ENCODE data around the gene MAN2B2. TPM values are rescaled to one million over a fixed set of nuclear protein-coding genes. Genes with fewer than 3 reads are reported as not detected.

MAN2B2 gene
- total and polyA plus RNA-seq, 2 of the 8 experiments (the other 6 are each of a cell fraction or from before 2014, with no cell fraction given), result 3.3 to 4.0 TPM

DNA sequence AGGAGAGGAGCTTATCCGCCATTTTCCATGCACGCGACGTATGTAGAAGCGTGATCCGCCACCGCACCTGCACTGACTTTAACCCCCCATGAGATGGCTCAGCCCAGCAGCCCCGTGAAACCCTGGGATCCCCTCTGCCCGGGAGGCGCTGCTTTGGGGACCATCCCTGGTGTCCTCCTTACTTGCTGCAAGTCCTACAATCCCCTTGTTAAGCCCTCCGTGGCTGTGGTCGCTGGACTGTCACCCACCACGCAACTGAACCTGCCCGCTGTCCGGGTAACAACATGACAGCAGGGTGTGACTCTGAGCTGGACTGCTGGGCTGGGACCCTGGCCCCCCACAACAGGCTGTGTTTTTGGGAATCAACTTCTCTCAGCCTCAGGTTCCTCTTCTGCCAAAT, 44.7 kb upstream of the MAN2B2 start:
- H2BK15ac ChIP-seq (ENCODE audit: low read length), result peak overlapping the region; percentile 18; the same call in 1 of the 2 replicates
- 88% methylated on average over 7 of the region's 15 CpGs; no CpG with 5 or more reads in 1 of the 2 experiments for WGBS, 2 experiments (ENCODE audit: extremely low coverage in 1 of 2, insufficient coverage in 1 of 2, insufficient read length in 1 of 2, insufficient replicate concordance in 2 of 2, low coverage in 1 of 2, low lambda C conversion rate in 2 of 2, missing lambda C conversion rate in 1 of 2)
- H3K23me2 ChIP-seq (ENCODE audit: low read depth, low read length), result peaks cover 8% of the 10 kb centered on the region
- no peak for DNase-seq (ENCODE audit: low read depth in 1 of 2, low spot score in 2 of 2)
- no peaks in the 10 kb centered on the region; a peak in 1 of 4 replicates for H3K79me2 ChIP-seq (ENCODE audit: control insufficient read depth in 1 of 2, insufficient read depth in 2 of 2, low read length in 2 of 2)
- no peak overlapping the region for H4K8ac ChIP-seq (ENCODE audit: extremely low read depth, insufficient read depth, low read length)
- H3K79me1 ChIP-seq (ENCODE audit: low read depth, low read length), result peaks cover 4% of the 10 kb centered on the region; the same call in 1 of the 2 replicates
- H3K56ac ChIP-seq (replicated peaks; ENCODE audit: insufficient read length, low read depth, low read length), result no peak overlapping the region
- H3K23ac ChIP-seq (ENCODE audit: insufficient read length), result no peak overlapping the region
- H3K36me3 ChIP-seq (ENCODE audit: control insufficient read depth in 2 of 4, insufficient read depth in 4 of 4, low read length in 3 of 4), result no peaks in the 10 kb centered on the region; a peak in 1 of 8 replicates
- TF ChIP-seq RXRA (IDR thresholded peaks at IDR 0.05; ENCODE audit: insufficient read depth, low read depth, low read length) (no peak), SIRT6 (IDR thresholded peaks at IDR 0.05; ENCODE audit: low read length) (no peak), BRCA1 (IDR thresholded peaks at IDR 0.05; ENCODE audit: low read depth, low read length) (no peak), YY1 (IDR thresholded peaks at IDR 0.05; ENCODE audit: low read depth, low read length) (no peak), HDAC2 (IDR thresholded peaks at IDR 0.05; ENCODE audit: borderline replicate concordance in 1 of 2, low read depth in 2 of 2, low read length in 2 of 2) (no peak), ASH2L (IDR thresholded peaks at IDR 0.05; ENCODE audit: low read length) (no peak)
- H2BK20ac ChIP-seq (ENCODE audit: low read length), result no peak overlapping the region
- no peak for FAIRE-seq
- no peak overlapping the region for H4K91ac ChIP-seq (replicated peaks; ENCODE audit: insufficient read length, low read length)
- H4K20me1 ChIP-seq (replicated peaks in 1 of 2; ENCODE audit: control insufficient read depth in 1 of 2, insufficient read depth in 2 of 2, low read length in 2 of 2), result peaks cover 0 to 5% of the 10 kb centered on the region in 2 experiments
- no peak overlapping the region; the same call in 1 of the 2 replicates for H2BK12ac ChIP-seq (ENCODE audit: low read depth, low read length)
- H4K5ac ChIP-seq (ENCODE audit: insufficient read length, low read depth, low read length), result no peak overlapping the region
- no peak overlapping the region for H2AFZ ChIP-seq (ENCODE audit: low read length)
- no peak overlapping the region for H2AK5ac ChIP-seq (ENCODE audit: low read depth, low read length)
- no peak overlapping the region for H2BK120ac ChIP-seq (replicated peaks; ENCODE audit: low read depth, low read length)
- ChIA-PET CTCF (ENCODE audit: partially characterized antibody) (interaction anchor here (0.8 to 1.6 kb wide), 2 partner anchors 11 to 486 kb away, joined by 3 read pairs; no protein-coding TSS in a partner anchor), POLR2A (ENCODE audit: partially characterized antibody) (no interaction called here)
- H3K9me3 ChIP-seq (ENCODE audit: insufficient read depth in 2 of 2, low read depth in 1 of 2, low read length in 1 of 2), result peaks cover 0 to 3% of the 10 kb centered on the region in 2 experiments; a peak in 1 of 4 replicates
- H3K14ac ChIP-seq (ENCODE audit: insufficient read length), result no peak overlapping the region
- H2BK5ac ChIP-seq (ENCODE audit: low read depth, low read length), result no peak overlapping the region
- no peak overlapping the region for H3K9ac ChIP-seq (replicated peaks in 1 of 4; ENCODE audit: extremely low read depth in 1 of 4, low read depth in 3 of 4, low read length in 3 of 4)
- H3K4me2 ChIP-seq (ENCODE audit: insufficient read depth in 1 of 2, low read depth in 2 of 2, low read length in 2 of 2), result no peak overlapping the region
- H3K27ac ChIP-seq (ENCODE audit: low read depth, low read length), result no peak overlapping the region
- H3K4me1 ChIP-seq (replicated peaks in 1 of 4; ENCODE audit: control insufficient read depth in 3 of 4, insufficient read depth in 4 of 4, low read length in 3 of 4), result peaks cover 0 to 17% (median 7%) of the 10 kb centered on the region in 4 experiments; a peak in 4 of 7 replicates
- no peak overlapping the region for H3K4ac ChIP-seq (replicated peaks; ENCODE audit: insufficient read length, low read depth, low read length)
- no peak overlapping the region for H3K4me3 ChIP-seq (ENCODE audit: extremely low read depth in 1 of 4, insufficient read depth in 2 of 4, low read depth in 3 of 4, low read length in 4 of 4)
- no peak overlapping the region for H3K18ac ChIP-seq (ENCODE audit: extremely low read depth, low read length)
- H3K27me3 ChIP-seq (replicated peaks in 1 of 4; ENCODE audit: control insufficient read depth in 3 of 4, extremely low read depth in 1 of 4, insufficient read depth in 3 of 4, low read length in 3 of 4), result no peaks in the 10 kb centered on the region

Measured in H1 (cell line).